Measurements from ENCODE around the gene CDKAL1.

DNA sequence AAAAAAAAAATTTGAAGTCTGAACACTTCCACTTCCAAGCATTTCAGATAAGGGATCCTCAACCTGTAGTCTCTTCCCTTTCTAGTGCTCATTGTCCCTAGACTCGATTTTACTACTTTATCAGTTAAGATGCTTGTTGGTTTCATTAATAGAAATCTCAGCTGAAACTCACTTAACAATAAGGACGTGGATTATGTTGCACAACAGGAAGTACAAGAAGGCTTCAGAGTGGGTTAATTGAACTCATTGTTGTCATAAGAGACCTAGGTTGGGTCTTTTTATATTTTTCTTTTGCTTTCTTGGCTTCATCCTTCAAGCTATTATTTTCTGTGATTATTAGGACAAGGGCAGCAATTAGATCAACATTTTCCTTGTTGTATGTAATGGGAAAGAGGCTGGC is 175.2 kb downstream of the CDKAL1 start:
- TF ChIP-seq, protein P1, sequence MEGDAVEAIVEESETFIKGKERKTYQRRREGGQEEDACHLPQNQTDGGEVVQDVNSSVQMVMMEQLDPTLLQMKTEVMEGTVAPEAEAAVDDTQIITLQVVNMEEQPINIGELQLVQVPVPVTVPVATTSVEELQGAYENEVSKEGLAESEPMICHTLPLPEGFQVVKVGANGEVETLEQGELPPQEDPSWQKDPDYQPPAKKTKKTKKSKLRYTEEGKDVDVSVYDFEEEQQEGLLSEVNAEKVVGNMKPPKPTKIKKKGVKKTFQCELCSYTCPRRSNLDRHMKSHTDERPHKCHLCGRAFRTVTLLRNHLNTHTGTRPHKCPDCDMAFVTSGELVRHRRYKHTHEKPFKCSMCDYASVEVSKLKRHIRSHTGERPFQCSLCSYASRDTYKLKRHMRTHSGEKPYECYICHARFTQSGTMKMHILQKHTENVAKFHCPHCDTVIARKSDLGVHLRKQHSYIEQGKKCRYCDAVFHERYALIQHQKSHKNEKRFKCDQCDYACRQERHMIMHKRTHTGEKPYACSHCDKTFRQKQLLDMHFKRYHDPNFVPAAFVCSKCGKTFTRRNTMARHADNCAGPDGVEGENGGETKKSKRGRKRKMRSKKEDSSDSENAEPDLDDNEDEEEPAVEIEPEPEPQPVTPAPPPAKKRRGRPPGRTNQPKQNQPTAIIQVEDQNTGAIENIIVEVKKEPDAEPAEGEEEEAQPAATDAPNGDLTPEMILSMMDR (IDR thresholded peaks at IDR 0.05) = no peak
- TF ChIP-seq POLR2A (IDR thresholded peaks at IDR 0.05) (no peak), EP300 (IDR thresholded peaks at IDR 0.05) (no peak)

All from tibial nerve (tissue), 4 donors.